Measurements from ENCODE around the gene CHRNB2.

- no peak for TF ChIP-seq CTCF (IDR thresholded peaks at IDR 0.05)
- TF ChIP-seq EZH2 (IDR thresholded peaks at IDR 0.05): no peak
- no peak for TF ChIP-seq EZH2phosphoT487 (IDR thresholded peaks at IDR 0.05)
Observed at GRCh38 chr1:154568157-154568815, 708 bp downstream of the CHRNB2 start.

All from neural progenitor cell (in vitro differentiated cells).